GM21447 (cell line): Measurements from ENCODE around the gene COMTD1.
"Not testable (repeated sequence)": the region's sequence is repeated elsewhere in the genome, so short reads cannot be mapped to it uniquely, and the experiment has no call there.

Experiments used
- ATAC-seq: cut with Tn5 transposase; IDR thresholded peaks from one replicate; pipeline ENCODE4 v1.9.1; 2021; ENCODE audit not compliant: unreplicated experiment

COMTD1 gene

DNA sequence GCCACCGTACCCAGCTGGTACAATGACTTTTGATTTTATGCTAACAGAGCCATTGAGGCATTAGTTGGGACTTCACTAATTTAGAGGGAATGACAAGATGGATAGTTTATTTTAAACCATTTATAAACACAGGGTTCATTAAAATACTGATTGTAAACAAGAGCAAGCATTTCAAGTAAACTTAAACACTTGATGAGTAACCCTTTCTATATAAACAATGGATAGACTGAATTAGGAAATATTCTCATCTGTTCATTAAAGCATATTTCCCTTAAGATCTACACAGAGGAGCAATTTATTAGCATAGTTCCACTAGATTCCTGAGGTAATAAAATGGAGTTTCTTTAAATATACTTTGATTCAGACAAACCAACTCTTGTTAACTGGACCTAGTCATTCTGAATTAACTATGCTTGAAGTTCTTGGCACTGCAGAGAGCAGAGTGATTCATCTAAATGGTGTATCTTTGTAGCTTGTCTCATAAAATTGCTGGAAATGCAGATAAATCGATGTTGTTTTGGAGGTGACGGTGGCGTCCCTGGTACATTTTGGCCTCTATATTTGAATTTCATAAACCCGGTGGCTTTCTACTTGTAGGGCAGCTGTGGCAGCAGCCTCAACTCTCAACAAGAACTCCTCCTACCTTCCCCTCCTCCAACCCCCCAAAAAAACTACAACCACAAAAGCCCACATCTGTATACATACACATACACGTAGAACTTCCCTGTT, 40.6 kb downstream of the COMTD1 start:
- ATAC-seq: no peak

DNA sequence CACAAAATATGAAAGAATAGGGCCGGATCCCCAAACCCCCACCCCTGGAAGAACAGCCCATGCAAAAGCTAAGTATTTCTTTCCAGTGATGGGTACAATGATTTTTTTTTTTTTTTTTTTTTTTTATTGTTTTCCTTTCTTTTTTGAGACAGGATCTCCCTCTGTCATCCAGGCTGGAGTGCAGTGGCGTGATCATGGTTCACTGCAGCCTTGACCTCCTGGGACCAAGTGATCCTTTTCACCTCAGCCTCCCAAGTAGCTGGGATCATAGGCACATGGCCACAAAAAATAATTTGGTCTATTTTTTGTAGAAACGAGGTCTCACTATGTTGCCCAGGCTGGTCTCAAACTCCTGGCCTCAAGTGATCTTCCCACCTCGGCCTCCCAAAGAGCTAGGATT, 41.1 kb downstream of the COMTD1 start:
- ATAC-seq: not testable (repeated sequence)

DNA sequence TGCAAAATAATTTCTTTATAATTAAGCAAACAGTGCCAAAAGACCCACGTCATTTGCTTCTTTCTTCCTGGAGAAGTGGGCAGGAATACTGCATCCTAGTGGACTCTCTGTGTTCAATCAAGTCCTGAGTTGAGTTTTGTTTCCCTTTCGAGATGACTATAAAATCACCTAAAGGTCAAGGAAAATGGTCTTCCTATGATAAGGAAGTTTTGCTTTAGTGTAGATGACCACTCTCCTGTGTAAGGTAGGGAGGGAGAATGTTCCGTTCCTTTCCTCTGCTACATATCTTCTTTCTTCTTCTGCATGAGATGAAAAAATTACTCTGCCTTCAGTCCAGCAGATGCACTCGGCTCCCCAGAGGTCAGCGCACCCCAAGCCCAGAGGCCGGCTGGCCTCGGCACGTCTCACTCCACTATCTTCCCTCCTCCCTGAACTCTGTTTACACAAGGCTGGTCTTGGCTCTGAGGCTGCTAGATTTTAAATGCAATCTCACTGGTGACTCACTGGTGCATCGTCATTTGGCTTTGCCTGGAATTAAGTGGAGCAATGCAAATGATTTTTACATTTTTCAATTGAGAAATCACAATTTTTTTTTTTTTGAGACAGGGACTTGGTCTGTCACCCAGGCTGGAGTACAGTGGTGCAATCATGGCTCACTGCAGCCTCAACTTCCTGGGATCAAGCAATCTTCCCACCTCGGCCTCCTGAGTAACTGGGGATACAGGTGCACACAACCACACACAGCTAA, 43.8 kb downstream of the COMTD1 start:
- ATAC-seq: no peak

DNA sequence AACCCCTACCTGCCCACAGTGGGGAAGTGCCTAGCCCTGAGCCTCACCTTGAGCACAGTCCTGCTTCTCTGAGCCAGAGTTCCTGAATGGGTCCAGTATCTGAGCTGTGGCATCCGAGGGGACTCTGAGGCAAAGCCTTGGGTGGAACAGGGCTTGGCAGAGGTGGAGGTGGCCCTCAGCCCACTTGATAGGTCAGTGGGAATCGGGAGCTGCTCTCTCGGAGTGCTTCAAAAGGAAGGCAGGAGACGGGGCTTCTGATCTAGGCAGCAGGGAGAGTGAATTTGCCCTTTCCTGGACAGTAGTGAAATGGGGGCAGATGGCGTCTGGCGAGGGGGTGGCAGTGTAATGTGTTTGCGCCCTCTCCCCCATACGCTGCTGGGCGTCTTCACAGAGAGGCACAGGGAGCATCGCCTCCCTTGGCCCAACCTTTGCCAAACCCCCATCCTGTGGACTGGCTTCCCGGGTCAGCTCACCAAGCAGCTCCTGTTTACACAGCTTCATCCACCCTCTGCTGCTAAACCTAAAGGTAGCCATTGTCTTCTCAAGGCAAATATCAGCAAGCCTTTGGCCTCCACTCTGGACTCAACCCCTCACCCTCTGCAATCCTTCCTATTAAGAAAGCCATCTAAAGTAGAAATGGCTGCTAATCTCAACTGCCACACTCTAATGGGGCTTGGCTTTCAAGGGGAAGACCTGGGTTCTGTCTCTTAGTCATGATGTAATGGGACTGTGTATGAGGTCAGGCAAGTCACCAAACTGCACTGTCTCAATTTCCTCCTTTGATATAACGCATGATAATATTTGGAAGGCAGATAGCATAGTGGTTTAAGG, 46.3 kb downstream of the COMTD1 start:
- ATAC-seq: no peak

DNA sequence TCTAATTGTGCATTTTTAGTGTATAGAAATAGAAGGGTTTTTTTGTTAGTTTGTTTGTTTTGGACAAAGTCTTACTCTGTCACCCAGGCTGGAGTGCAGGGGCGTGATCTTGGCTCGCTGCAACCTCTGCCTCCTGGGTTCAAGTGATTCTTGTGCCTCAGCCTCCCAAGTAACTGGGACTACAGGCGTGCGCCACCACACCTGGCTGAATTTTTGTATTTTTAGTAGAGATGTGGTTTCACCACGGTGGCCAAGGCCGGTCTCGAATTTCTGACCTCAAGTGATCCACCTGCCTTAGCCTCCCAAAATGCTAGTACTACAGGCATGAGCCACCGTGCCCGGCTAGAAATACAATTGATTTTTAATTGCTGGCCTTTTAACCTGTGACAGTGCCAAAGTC, 47.2 kb downstream of the COMTD1 start:
- not testable (repeated sequence) for ATAC-seq

DNA sequence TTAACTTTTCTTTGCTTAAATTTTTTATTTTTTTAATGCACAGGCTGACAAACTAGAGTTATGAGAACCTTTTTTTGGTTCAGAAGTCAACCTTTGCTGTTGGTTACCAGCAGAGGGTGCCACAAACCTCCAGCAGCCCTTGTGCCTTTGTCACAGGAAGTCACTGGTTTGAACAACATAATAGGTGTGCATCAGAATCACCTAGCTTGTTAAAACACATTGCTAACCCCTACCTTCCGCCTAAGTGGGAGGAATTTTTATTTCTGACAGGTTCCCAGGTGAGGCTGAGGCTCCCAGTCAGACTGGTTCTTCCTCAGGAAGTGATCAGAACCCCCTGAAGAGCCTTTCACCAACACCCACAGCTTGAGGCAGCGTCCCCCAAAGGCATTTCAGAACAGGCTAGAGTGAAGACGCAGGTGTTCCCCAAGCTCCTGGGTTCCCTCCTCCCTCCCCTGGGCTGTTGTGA, 47.8 kb downstream of the COMTD1 start:
- no peak for ATAC-seq

DNA sequence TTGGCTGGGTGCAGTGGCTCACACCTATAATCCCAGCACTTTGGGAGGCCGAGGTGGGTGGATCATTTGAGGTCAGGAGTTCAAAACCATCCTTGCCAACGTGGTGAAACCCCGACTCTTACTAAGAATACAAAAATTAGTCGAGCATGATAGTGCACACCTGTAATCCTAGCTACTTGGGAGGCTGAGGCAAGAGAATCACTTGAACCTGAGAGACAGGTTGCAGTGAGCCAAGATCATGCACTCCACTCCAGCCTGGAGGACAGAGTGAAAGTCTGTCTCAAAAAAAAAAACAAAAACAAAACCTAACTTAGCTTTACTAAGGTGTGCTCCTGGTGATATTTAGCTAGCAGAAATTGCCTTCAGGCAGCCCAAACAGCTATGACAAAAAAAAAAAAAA, 49.4 kb downstream of the COMTD1 start:
- no peak for ATAC-seq
